Central memory CD4-positive, alpha-beta T cell (primary cell): ENCODE results near the gene ADAMTS15.

Experiments
- DNase-seq: peaks from one replicate; pipeline ENCODE4 v3.0.0; 2022

ADAMTS15 gene

GRCh38 chr11:130480186-130480585 is 31.7 kb downstream of the ADAMTS15 start:
- no peak for DNase-seq

- DNase-seq, result no peak
These were observed 32.3 kb downstream of the ADAMTS15 start for GRCh38 chr11:130480711-130481140.

- no peak for DNase-seq
These were observed 34.7 kb downstream of the ADAMTS15 start for GRCh38 chr11:130483124-130483523.

GRCh38 chr11:130485983-130486382 is 37.5 kb downstream of the ADAMTS15 start:
- no peak for DNase-seq

GRCh38 chr11:130486391-130486836 is 38.0 kb downstream of the ADAMTS15 start:
- DNase-seq, result no peak

- DNase-seq, result no peak
These were observed 38.8 kb downstream of the ADAMTS15 start for GRCh38 chr11:130486987-130487923.

GRCh38 chr11:130487924-130488815 is 39.7 kb downstream of the ADAMTS15 start:
- no peak for DNase-seq

- DNase-seq, result no peak
These were observed 40.6 kb downstream of the ADAMTS15 start for GRCh38 chr11:130488848-130489584.

- DNase-seq, result no peak
These were observed 41.3 kb downstream of the ADAMTS15 start for GRCh38 chr11:130489716-130490115.

GRCh38 chr11:130490682-130491449 is 42.4 kb downstream of the ADAMTS15 start:
- no peak for DNase-seq

GRCh38 chr11:130498181-130498580 is 49.7 kb downstream of the ADAMTS15 start:
- no peak for DNase-seq

- no peak for DNase-seq
These were observed 51.4 kb downstream of the ADAMTS15 start for GRCh38 chr11:130499828-130500227.

- no peak for DNase-seq
These were observed 55.9 kb downstream of the ADAMTS15 start for GRCh38 chr11:130504317-130504716.

- DNase-seq, result no peak
These were observed 60.5 kb downstream of the ADAMTS15 start for GRCh38 chr11:130508913-130509312.

- no peak for DNase-seq
These were observed 61.5 kb downstream of the ADAMTS15 start for GRCh38 chr11:130509942-130510341.

GRCh38 chr11:130510407-130511006 is 62.1 kb downstream of the ADAMTS15 start:
- DNase-seq, result no peak

- DNase-seq, result no peak
These were observed 63.3 kb downstream of the ADAMTS15 start for GRCh38 chr11:130511765-130512164.

- DNase-seq, result no peak
These were observed 64.2 kb downstream of the ADAMTS15 start for GRCh38 chr11:130512662-130513061.

- DNase-seq, result no peak
These were observed 64.7 kb downstream of the ADAMTS15 start for GRCh38 chr11:130513132-130513531.

GRCh38 chr11:130514316-130514715 is 65.9 kb downstream of the ADAMTS15 start:
- no peak for DNase-seq

- no peak for DNase-seq
These were observed 66.4 kb downstream of the ADAMTS15 start for GRCh38 chr11:130514851-130515250.
